ENCODE measurements around the gene SPTSSA. TPM values are rescaled to one million over a fixed set of nuclear protein-coding genes. Genes with fewer than 3 reads are reported as not detected.
"Not testable (repeated sequence)": the region's sequence is repeated elsewhere in the genome, so short reads cannot be mapped to it uniquely, and the experiment has no call there.

Gene SPTSSA, protein sequence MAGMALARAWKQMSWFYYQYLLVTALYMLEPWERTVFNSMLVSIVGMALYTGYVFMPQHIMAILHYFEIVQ
- total RNA-seq, result 10 to 100 TPM in 7 of 8 experiments, 1 to 10 TPM in 1; 9.5 to 26.1 (median 18.0) TPM

DNA sequence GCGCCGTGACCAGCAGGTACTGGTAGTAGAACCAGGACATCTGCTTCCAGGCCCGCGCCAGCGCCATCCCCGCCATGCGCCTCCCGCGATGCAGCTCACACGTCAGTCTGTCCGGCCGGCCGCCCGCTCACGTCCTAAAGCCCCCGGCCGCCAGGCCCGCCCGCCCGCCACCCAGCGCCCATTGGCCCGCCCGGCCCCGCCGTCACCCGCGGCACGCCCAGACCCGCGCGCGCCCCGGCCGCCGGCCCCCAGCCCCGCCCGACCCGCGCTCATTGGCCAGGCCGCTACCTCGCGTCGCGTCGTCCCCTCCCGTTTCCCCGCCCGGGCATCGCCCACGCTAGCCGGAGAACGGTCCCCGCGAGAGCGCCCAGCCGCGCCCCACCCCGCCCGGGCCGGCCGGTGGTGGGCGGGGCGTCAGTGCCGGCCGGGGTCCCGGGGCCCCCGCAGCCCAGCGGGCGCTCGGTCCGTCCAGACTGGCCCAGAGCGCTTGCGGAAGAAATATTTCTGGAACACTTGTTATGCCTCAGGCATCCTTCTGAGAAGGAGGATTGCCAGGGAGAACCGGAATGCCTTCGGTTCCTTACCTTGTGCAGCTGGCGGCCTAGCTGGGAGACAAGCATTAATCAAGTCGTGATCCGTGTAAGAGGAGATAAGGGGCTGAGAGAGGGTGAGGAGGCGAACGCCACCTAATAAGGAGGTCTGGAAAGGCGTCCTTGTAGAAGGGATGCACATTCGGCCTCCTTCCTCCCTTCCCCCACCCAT, at the start of gene SPTSSA:
Gene SPTSSA (minus strand): TSS at position 109 of the 762 bp plus-strand sequence. CDS start 33 bp downstream, at position 76.
- Histone ChIP-seq H3K27ac (peak within 1 kb of the TSS; percentile 90 to 96), H3K4me3 (peak within 1 kb of the TSS; percentile 65 to 88 (median 75)), H3K4me1 (replicated peaks in 1 of 2) (peaks cover 3 to 19% of the 10 kb centered on the region in 2 donors)
- in situ Hi-C loops (cut with MboI; ENCODE audit: low pct_unique_long_range_greater_than_20kb in 2 of 9, low sequenced_read_pairs in 9 of 9, unreplicated experiment in 9 of 9), result loop anchor here in 1 of 9 experiments (25.0 kb wide), 1 partner anchor 125 kb away; no protein-coding TSS in a partner anchor
- WGBS, 10 experiments, result 0 to 10% (median 0%) methylated on average over 1 to 6 of the region's 82 CpGs; no CpG with 5 or more reads in 5 of the 10 experiments
- ATAC-seq (replicated peaks in 6 of 8), result peak; percentile 85 to 95 (median 92)

DNA sequence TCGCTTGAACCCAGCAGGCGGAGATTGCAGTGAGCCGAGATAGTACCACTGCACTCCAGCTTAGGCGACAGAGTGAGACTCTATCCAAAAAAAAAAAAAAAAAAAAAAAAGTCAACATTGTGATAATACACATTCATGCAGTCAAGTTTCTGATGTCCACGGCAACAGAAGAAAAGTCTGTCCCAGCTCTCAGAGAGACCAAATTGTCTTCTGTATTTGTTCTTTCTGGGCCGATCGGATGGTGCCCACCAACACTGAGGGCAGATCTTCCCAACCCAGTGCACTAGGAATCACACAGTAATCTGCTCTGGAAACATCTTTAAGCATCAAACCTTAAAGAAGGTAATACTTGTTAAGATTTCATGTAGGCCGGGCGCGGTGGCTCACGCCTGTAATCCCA, 45.8 kb upstream of the SPTSSA start:
- in situ Hi-C loops (cut with MboI; ENCODE audit: low pct_unique_long_range_greater_than_20kb in 2 of 9, low sequenced_read_pairs in 9 of 9, unreplicated experiment in 9 of 9), result no loop called here
- H3K4me3 ChIP-seq, result no peak overlapping the region
- ATAC-seq (replicated peaks in 6 of 8), result peak in 1 of 8 experiments; percentile 85
- no peak overlapping the region for H3K27ac ChIP-seq
- no peaks in the 10 kb centered on the region for H3K4me1 ChIP-seq (replicated peaks in 1 of 2)
- 83 to 100% (median 94%) methylated on average over 1 to 10 of the region's 11 CpGs; no CpG with 5 or more reads in 2 of the 10 experiments for WGBS, 10 experiments

DNA sequence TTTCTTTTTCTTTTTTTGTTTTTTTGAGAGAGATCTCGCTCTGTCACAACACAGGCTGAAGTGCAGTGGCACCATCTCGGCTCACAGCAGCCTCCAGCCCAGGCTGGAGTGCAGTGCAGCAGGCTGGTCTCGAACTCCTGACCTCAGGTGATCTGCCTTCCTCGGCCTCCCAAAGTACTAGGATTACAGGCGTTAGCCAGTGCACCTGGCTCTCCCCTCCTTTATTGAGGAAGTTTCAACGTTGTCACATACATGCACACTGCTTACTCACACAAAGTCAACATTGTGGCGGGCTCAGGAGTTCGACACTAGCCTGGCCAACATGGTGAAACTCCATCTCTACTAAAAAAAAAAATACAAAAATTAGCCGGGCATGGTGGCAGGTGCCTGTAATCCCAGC, 45.4 kb upstream of the SPTSSA start:
- ATAC-seq (replicated peaks in 6 of 8), result peak in 1 of 8 experiments; percentile 11
- H3K4me1 ChIP-seq (replicated peaks in 1 of 2), result no peaks in the 10 kb centered on the region
- H3K27ac ChIP-seq, result no peak overlapping the region
- in situ Hi-C loops (cut with MboI; ENCODE audit: low pct_unique_long_range_greater_than_20kb in 2 of 9, low sequenced_read_pairs in 9 of 9, unreplicated experiment in 9 of 9), result no loop called here
- no peak overlapping the region for H3K4me3 ChIP-seq
- WGBS, 10 experiments, result 75 to 100% (median 88%) methylated on average over 2 to 6 of the region's 9 CpGs; no CpG with 5 or more reads in 4 of the 10 experiments

DNA sequence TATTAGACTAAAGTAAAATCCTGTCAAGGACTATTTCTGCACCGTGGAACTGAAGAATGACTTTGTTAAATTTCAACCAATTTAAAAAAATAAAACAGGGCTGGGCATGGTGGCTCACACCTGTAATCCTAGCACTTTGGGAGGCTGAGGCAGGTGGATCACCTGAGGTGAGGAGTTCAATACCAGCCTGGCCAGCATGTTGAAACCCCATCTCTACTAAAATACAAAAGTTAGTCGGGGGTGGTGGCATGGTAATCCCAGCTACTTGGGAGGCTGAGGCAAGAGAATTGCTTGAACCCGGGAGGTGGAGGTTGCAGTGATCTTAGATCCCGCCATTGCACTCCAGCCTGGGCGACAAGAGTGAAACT, 43.1 kb upstream of the SPTSSA start:
- WGBS, 10 experiments, result 75 to 90% (median 84%) methylated on average over 1 to 5 of the region's 5 CpGs; no CpG with 5 or more reads in 2 of the 10 experiments
- H3K4me1 ChIP-seq (replicated peaks in 1 of 2); H3K27ac ChIP-seq; ATAC-seq (replicated peaks in 6 of 8); in situ Hi-C loops (cut with MboI; ENCODE audit: low pct_unique_long_range_greater_than_20kb in 2 of 9, low sequenced_read_pairs in 9 of 9, unreplicated experiment in 9 of 9); H3K4me3 ChIP-seq: not testable (repeated sequence)

DNA sequence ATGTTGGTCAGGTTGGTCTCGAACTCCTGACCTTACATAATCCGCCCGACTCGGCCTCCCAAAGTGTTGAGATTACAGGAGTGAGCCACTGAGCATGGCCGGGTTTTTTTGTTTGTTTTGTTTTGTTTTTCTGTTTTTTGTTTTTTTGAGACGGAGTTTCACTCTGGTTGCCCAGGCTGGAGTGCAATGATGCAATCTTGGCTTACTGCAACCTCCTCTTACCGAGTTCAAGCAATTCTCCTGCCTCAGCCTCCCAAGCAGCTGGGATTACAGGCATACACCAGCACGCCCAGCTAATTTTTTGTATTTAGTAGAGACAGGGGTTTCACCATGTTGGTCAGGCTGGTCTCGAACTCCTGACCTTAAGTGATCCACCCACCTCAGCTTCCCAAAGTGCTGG, 42.0 kb upstream of the SPTSSA start:
- H3K4me3 ChIP-seq; in situ Hi-C loops (cut with MboI; ENCODE audit: low pct_unique_long_range_greater_than_20kb in 2 of 9, low sequenced_read_pairs in 9 of 9, unreplicated experiment in 9 of 9); ATAC-seq (replicated peaks in 6 of 8); H3K27ac ChIP-seq; H3K4me1 ChIP-seq (replicated peaks in 1 of 2): not testable (repeated sequence)
- 62 to 94% (median 80%) methylated on average over 2 to 9 of the region's 9 CpGs; no CpG with 5 or more reads in 2 of the 10 experiments for WGBS, 10 experiments

DNA sequence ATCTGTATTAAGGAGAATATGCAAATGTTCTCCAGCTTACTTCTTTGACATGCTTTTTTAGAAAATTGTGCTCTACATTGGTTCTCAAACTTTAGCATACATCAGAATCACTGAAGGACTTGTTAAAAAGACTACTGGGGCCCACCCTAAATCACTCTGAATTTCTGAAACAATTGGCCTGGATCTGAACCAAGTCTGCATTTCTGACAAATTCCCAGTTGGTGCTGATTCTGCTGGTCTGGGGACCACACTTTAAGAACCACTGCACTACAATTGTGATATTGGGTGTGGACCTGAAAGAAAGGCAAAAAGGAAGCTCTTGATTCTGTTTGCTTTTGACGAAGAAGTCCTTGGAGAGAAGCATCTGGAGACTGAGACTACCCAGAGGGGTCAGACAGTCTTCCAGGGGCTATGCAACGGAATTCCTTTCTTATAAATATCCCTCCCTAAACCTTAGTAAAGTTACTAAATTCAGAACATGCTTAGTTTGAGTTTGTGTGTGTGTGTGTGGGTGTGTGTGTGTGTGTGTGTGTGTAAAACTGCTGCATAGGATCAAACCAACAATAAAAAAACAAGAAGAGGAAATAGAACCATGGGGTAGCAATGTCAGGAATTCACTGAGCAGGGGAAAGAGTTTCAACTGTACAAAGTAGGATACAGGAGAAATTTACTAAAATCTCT, 40.6 kb upstream of the SPTSSA start:
- Histone ChIP-seq H3K4me1 (replicated peaks in 1 of 2) (peaks cover 0 to 4% of the 10 kb centered on the region in 2 donors), H3K27ac (no peak overlapping the region), H3K4me3 (no peak overlapping the region)
- WGBS, 10 experiments, result 14 to 83% (median 40%) methylated on average over 1 to 2 of the region's 2 CpGs; no CpG with 5 or more reads in 3 of the 10 experiments
- in situ Hi-C loops (cut with MboI; ENCODE audit: low pct_unique_long_range_greater_than_20kb in 2 of 9, low sequenced_read_pairs in 9 of 9, unreplicated experiment in 9 of 9), result no loop called here
- peak in 3 of 8 experiments; percentile 42 to 85 (median 75) for ATAC-seq (replicated peaks in 6 of 8)

DNA sequence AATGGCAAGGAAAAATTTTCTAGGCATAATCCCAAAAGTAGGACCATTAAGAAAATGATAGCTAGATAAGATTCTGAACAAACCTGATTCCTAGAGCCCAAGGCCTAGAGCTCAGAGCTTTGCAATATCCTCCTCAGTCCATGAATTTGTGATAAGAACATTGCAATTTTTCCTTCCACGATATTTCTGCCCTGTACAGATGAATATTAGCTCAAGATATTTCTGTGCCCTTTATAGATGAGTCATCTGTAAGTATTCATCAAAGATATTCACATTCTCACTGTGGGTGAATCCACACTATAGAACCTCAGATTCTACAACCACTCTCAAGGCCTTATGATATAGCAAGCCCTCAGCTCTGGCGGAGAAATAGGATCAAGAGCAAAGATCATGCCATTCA, 40.0 kb upstream of the SPTSSA start:
- peak in 2 of 8 experiments; percentile 33 to 49 for ATAC-seq (replicated peaks in 6 of 8)
- peaks cover 4 to 11% of the 10 kb centered on the region in 2 donors for H3K4me1 ChIP-seq (replicated peaks in 1 of 2)
- no peak overlapping the region for H3K4me3 ChIP-seq
- H3K27ac ChIP-seq, result no peak overlapping the region
- in situ Hi-C loops (cut with MboI; ENCODE audit: low pct_unique_long_range_greater_than_20kb in 2 of 9, low sequenced_read_pairs in 9 of 9, unreplicated experiment in 9 of 9), result no loop called here
- 0 to 100% (median 78%) methylated on average over 1 to 2 of the region's 2 CpGs for WGBS, 10 experiments

DNA sequence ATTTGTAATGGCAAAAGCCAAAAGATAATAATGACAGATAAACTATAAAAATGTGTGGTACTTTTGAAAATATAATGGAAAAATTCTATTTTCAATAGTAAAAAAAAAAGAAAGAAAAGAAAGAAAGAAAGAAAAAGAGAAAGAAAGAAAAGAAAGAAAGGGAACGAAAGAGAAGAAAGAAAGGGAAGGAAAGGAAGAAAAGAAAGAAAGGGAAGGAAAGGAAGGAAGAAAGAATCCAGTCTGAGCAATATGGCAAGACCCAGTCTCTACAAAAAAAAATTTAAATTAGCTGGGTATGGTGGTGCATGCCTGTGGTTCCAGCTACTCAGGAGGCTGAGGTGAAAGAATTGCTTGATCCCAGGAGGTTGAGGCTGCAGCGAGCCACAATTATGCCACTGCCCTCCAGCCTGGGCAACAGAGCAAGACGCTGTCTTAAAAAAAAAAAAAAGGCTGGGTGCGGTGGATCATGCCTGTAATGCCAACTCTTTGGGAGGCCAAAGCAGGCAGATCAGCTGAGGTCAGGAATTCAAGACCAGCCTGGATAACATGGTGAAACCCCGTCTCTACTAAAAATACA, 39.1 kb upstream of the SPTSSA start:
- Histone ChIP-seq H3K27ac (no peak overlapping the region), H3K4me3 (no peak overlapping the region), H3K4me1 (replicated peaks in 1 of 2) (peaks cover 9 to 15% of the 10 kb centered on the region in 2 donors)
- no peak for ATAC-seq (replicated peaks in 6 of 8)
- in situ Hi-C loops (cut with MboI; ENCODE audit: low pct_unique_long_range_greater_than_20kb in 2 of 9, low sequenced_read_pairs in 9 of 9, unreplicated experiment in 9 of 9), result no loop called here
- 60 to 100% (median 93%) methylated on average over 1 to 4 of the region's 5 CpGs; no CpG with 5 or more reads in 1 of the 10 experiments for WGBS, 10 experiments

DNA sequence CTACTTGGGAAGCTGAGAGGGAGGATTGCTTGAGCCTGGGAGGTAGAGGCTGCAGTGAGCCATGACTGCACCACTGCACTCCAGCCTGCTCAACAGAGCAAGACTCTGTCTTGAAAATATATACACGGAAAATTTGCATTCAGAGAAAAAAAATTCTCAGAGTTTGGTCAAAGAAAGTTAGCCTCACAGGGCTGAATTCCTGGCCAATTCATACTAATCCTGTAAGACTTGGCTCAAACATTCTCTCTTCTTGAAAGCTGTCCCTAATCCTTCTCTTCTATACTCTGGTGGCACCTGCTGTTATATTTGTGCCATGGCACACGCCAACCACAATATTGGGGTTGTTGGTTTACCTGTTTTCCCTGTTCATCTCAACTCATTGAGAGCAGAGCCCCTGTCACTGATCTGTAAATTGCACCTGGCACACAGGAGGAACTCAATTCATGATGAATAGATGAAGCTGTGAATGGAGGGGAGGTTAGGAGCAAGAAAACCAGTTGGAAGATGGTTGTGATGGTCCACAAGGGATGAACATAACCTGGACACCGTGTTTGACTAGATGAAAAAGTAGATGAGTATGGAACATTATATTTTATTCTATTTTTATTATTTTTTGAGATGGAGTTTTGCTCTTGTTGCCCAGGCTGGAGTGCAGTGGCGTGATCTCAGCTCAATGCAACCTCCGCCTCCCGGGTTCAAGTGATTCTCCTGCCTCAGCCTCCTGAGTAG, 36.8 kb upstream of the SPTSSA start:
- in situ Hi-C loops (cut with MboI; ENCODE audit: low pct_unique_long_range_greater_than_20kb in 2 of 9, low sequenced_read_pairs in 9 of 9, unreplicated experiment in 9 of 9), result no loop called here
- Histone ChIP-seq H3K4me3 (no peak overlapping the region), H3K27ac (no peak overlapping the region), H3K4me1 (replicated peaks in 1 of 2) (peaks cover 9 to 15% of the 10 kb centered on the region in 2 donors)
- ATAC-seq (replicated peaks in 6 of 8), result peak in 1 of 8 experiments; percentile 15
- 63 to 100% (median 97%) methylated on average over 2 to 5 of the region's 6 CpGs; no CpG with 5 or more reads in 1 of the 10 experiments for WGBS, 10 experiments

DNA sequence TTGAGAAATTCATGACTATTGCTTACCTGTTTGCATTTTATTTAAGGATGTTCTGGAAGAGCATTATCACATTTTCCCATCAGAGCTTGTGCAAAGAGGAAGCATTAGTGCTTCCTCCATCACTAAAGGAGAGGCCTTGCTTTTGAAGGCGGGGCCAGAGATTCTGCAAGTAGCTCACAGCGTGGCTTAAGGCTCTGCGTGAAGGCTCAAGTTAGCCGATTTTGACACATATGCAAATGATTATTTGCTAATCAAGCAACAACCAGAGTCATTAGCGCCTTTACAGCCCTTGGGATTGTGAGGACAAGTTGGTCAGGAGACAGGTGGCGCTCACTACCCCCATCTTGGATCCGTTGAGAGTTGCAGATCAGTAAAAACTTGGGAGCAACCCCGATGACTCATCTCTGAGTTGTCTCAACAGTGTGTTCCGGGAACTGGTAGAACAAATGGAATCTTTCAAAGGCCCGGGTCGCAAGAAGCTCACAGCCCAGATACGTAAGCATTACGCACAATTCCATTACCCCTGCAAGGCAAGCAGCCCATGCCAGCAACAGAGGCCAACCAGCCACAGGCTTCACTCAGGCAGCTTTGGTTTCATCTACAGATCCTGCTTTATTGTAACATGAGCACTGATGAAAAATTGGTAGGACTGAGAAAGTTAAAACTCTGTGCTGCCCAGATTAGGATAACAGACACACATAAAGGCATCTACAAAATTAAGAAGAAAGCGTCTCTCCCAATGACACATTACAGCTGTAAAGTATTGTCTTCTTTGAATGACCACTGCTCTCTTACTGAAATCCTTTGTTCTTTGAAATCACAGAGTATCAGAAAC, 34.9 kb upstream of the SPTSSA start:
- Histone ChIP-seq H3K4me3 (no peak overlapping the region), H3K27ac (peak overlapping the region; percentile 17 to 54), H3K4me1 (replicated peaks in 1 of 2) (peaks cover 9 to 15% of the 10 kb centered on the region in 2 donors)
- in situ Hi-C loops (cut with MboI; ENCODE audit: low pct_unique_long_range_greater_than_20kb in 2 of 9, low sequenced_read_pairs in 9 of 9, unreplicated experiment in 9 of 9), result no loop called here
- ATAC-seq (replicated peaks in 6 of 8), result peak; percentile 91 to 95 (median 92)
- WGBS, 10 experiments, result 0 to 60% (median 27%) methylated on average over 1 to 12 of the region's 14 CpGs; no CpG with 5 or more reads in 1 of the 10 experiments

DNA sequence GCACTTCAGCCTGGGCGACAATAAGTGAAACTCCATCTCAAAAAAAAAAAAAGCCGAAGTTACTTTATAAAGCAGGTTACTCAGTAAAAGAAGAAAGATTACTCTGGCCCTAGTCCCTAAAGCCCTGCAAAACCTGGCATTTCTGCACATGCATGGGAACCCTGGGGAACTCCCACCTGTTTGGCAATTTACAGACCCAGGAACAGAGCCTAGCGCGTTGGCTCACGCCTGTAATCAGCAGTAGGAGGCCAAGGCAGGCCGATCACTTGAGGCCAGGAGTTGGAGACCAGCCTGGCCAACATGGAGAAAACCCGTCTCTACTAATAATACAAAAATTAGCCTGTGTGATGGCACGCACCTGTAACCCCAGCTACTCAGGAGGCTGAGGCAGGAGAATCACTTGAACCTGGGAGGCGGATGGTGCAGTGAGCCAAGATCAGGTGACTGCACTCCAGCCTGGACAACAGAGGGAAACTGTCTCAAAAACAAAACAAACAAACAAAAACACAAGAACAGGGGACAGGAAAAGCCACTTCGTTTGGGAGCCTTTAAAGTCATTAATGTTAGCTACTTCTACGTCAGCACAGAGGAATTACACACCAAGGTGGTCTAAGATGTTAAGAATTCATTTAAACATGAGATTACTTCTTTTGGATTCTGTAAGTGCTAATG, 34.1 kb upstream of the SPTSSA start:
- no peak overlapping the region for H3K4me3 ChIP-seq
- in situ Hi-C loops (cut with MboI; ENCODE audit: low pct_unique_long_range_greater_than_20kb in 2 of 9, low sequenced_read_pairs in 9 of 9, unreplicated experiment in 9 of 9), result no loop called here
- H3K4me1 ChIP-seq (replicated peaks in 1 of 2), result peaks cover 9 to 15% of the 10 kb centered on the region in 2 donors
- WGBS, 10 experiments, result 54 to 100% (median 95%) methylated on average over 1 to 9 of the region's 11 CpGs; no CpG with 5 or more reads in 1 of the 10 experiments
- H3K27ac ChIP-seq, result no peak overlapping the region
- ATAC-seq (replicated peaks in 6 of 8), result no peak
